ENCODE measurements around the gene SNX21. TPM values are rescaled to one million over a fixed set of nuclear protein-coding genes. Genes with fewer than 3 reads are reported as not detected.

The SNX21 gene
- total and polyA plus RNA-seq, 9 of the 15 experiments (the other 6 are each of a cell fraction or from before 2014, with no cell fraction given): 0.10 to 1.2 (median 0.42) TPM

DNA sequence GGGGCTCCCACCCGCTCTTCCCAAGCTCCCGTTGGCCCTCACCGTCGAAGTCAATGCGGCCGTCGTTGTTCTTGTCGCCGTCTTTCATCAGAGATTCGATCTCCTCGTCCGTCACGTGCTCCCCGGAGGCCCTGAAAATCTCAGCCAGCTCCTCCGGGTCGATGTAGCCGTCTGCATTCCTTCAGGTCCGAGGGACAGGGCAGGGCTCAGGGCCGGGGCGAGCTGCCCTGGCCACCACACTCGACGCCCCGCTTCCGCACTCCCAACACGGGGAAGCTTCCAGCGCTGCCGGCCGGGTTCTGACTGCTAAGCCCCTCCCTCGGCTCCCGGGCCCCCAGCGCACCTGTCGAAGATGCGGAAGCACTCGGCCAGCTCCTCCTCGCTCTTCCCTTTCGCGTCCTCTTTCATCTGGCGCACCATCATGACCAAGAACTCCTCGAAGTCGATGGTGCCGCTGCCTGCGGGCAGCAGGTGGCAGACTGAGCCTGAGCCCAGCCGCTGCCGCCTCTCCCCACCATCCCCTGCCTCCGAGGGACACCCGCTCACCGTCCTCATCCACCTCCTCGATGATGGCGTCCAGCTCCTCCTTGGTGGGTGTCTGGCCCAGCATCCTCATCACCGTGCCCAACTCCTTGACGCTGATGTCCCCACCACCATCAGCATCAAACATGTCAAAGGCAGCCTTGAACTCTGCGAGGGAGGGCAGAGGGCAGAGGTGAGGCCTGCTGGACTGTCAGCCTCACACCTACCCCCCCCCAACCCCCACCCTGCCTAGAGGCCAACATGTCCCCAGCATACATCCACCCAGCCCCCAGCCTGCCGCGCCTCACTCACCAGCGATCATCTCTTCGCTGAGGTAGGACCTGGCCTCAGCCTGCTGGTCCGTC lies 9.4 kb upstream of the SNX21 start (continued):
- TF ChIP-seq, protein P1, sequence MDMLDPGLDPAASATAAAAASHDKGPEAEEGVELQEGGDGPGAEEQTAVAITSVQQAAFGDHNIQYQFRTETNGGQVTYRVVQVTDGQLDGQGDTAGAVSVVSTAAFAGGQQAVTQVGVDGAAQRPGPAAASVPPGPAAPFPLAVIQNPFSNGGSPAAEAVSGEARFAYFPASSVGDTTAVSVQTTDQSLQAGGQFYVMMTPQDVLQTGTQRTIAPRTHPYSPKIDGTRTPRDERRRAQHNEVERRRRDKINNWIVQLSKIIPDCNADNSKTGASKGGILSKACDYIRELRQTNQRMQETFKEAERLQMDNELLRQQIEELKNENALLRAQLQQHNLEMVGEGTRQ (CRISPR knock-in tag; IDR thresholded peaks at IDR 0.05): peak; percentile 69
- TF ChIP-seq L3MBTL2 (IDR thresholded peaks at IDR 0.05): no peak
- peak; percentile 43; the same call in 1 of the 2 replicates for TF ChIP-seq CTBP1 (IDR thresholded peaks at IDR 0.05; ENCODE audit: borderline replicate concordance)
- TF ChIP-seq POLR2G (IDR thresholded peaks at IDR 0.05; ENCODE audit: low read depth, low read length): no peak
- TF ChIP-seq, protein P2, sequence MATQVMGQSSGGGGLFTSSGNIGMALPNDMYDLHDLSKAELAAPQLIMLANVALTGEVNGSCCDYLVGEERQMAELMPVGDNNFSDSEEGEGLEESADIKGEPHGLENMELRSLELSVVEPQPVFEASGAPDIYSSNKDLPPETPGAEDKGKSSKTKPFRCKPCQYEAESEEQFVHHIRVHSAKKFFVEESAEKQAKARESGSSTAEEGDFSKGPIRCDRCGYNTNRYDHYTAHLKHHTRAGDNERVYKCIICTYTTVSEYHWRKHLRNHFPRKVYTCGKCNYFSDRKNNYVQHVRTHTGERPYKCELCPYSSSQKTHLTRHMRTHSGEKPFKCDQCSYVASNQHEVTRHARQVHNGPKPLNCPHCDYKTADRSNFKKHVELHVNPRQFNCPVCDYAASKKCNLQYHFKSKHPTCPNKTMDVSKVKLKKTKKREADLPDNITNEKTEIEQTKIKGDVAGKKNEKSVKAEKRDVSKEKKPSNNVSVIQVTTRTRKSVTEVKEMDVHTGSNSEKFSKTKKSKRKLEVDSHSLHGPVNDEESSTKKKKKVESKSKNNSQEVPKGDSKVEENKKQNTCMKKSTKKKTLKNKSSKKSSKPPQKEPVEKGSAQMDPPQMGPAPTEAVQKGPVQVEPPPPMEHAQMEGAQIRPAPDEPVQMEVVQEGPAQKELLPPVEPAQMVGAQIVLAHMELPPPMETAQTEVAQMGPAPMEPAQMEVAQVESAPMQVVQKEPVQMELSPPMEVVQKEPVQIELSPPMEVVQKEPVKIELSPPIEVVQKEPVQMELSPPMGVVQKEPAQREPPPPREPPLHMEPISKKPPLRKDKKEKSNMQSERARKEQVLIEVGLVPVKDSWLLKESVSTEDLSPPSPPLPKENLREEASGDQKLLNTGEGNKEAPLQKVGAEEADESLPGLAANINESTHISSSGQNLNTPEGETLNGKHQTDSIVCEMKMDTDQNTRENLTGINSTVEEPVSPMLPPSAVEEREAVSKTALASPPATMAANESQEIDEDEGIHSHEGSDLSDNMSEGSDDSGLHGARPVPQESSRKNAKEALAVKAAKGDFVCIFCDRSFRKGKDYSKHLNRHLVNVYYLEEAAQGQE (IDR thresholded peaks at IDR 0.05; ENCODE audit: borderline replicate concordance): peak; percentile 30; the same call in 1 of the 2 replicates
- TF ChIP-seq, protein P2 (CRISPR knock-in tag; IDR thresholded peaks at IDR 0.05; ENCODE audit: low read depth): no peak
- TF ChIP-seq, protein P3, sequence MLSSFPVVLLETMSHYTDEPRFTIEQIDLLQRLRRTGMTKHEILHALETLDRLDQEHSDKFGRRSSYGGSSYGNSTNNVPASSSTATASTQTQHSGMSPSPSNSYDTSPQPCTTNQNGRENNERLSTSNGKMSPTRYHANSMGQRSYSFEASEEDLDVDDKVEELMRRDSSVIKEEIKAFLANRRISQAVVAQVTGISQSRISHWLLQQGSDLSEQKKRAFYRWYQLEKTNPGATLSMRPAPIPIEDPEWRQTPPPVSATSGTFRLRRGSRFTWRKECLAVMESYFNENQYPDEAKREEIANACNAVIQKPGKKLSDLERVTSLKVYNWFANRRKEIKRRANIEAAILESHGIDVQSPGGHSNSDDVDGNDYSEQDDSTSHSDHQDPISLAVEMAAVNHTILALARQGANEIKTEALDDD (IDR thresholded peaks at IDR 0.05): no peak
- TF ChIP-seq ZNF589 (CRISPR knock-in tag; IDR thresholded peaks at IDR 0.05; ENCODE audit: low read depth): no peak
- TF ChIP-seq, protein P4, sequence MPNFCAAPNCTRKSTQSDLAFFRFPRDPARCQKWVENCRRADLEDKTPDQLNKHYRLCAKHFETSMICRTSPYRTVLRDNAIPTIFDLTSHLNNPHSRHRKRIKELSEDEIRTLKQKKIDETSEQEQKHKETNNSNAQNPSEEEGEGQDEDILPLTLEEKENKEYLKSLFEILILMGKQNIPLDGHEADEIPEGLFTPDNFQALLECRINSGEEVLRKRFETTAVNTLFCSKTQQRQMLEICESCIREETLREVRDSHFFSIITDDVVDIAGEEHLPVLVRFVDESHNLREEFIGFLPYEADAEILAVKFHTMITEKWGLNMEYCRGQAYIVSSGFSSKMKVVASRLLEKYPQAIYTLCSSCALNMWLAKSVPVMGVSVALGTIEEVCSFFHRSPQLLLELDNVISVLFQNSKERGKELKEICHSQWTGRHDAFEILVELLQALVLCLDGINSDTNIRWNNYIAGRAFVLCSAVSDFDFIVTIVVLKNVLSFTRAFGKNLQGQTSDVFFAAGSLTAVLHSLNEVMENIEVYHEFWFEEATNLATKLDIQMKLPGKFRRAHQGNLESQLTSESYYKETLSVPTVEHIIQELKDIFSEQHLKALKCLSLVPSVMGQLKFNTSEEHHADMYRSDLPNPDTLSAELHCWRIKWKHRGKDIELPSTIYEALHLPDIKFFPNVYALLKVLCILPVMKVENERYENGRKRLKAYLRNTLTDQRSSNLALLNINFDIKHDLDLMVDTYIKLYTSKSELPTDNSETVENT (CRISPR knock-in tag; IDR thresholded peaks at IDR 0.05): no peak
- no peak for TF ChIP-seq TSC22D4 (tag; IDR thresholded peaks at IDR 0.05)
- TF ChIP-seq NUFIP1 (IDR thresholded peaks at IDR 0.05; ENCODE audit: partially characterized antibody): no peak
- 0 out of 2 replicates have a peak, but pooled peaks have one; percentile 6 for TF ChIP-seq SMC3 (conservative IDR thresholded peaks at IDR 0.05; ENCODE audit: insufficient read depth, low read depth, low read length)
- no peak for TF ChIP-seq MYNN (IDR thresholded peaks at IDR 0.05)
- TF ChIP-seq MYNN (CRISPR knock-in tag; IDR thresholded peaks at IDR 0.05): no peak
- no peak for TF ChIP-seq KDM1A (IDR thresholded peaks at IDR 0.05)
